Fibroblast of gingiva (primary cell): ENCODE data around the gene PAK6.

Experiments used
- DNase-seq: peaks from one replicate; pipeline ENCODE4 v3.0.0-alpha.2; 2011; ENCODE audit warnings: low read depth

The PAK6 gene

DNA sequence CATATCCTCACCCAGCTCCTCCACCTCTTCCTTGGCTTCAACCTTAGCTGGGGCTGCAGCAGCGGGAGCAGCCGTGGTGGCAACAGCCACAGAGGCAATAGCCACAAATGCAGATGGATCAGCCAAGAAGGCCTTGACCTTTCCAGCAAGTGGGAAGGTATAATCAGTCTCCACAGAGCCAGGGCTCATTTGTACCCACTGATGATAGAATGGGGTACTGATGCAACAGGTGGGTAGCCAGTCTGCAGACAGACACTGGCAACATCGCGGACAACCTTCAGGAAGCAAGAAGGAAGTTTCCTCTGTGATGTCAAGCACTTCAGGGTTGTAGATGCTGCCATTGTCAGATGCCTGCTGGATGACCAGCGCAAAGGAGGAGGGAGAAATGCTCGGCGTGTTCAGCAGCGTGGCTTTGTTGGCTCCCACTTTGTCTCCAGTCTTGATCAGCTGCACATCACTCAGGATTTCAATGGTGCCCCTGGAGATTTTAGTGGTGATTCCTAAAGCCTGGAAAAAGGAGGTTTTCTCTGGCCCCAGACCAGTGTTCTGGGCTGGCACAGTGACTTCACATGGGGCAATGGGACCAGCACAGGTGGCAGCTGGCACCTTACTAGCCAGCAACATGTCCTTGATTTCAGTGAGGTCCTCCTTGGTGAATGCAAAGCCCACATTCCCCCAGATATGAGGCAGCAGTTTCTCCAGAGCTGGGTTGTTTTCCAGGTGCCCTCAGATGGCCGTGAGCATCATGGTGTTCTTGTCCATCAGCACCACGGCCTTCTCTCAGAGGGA, 73.7 kb downstream of the PAK6 start:
- DNase-seq: no peak

DNA sequence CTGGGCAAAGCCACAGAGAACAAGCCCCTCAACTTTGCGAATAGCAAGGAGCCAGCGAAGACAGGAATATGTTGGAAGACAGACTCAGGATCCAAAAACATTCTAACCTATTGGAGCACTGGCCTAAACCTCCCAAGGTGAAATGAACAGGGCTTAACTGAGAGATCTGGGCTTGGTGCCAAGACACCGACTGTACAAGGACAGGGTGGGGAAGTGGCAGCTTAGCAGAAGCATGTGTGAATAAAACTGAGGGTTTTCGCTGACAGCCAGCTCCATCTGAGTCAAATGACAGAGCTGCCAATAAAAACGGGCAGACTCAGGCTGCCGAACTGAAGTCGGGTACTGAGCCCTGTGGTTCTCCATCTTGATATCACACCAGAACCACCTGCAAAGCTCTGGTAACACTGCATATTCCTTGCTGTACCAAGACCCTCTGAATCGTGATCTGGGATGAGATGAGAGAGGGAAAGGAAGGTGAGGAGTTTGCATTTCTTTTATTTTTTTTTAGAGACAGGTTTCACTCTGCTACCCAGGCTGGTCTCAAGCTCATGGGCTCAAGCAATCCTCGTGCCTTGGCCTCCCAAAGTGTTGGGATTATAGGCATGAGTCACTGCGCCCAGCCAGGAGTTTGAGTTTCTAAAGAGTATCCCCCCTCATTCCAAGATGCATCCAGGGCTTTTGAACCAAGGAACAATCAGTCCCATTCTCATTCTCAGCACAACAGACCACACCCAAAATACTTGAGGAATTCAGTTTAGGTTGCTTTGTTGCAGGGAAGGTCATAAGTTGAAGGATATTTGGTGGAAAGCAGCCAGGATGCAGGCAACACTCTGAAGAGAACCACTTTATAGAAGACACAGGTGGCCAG, 74.9 kb downstream of the PAK6 start:
- no peak for DNase-seq

DNA sequence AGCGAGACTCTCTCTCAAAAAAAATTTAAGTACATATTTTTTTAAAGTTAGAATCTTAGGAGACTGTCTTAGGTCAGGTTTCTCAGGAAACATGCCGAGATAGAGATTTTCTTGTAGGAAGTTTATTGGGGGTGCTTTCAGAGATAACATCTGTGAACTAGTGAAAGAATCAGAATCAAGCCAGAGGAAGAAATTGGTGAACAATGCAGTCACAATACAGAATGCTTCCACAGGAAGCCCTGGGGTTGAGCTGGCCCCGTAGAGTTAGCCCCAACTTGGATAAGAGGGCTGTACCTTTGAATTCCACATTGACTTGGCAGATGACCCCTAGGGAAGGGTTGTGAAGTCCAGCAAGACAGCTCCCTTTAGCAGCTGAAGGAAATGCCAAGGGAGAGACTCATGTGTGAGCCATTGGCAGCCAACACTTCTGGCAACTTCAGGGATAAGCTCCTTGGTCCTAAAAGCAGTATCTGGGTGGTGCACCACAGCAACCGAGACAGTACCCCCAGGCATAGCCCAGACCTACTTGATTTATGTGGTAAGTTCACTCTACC, 75.9 kb downstream of the PAK6 start:
- DNase-seq: peak; percentile 55

- no peak for DNase-seq
Measured at GRCh38 chr15:40316931-40317330, 78.1 kb downstream of the PAK6 start.

- DNase-seq: no peak
Measured at GRCh38 chr15:40317580-40317979, 78.7 kb downstream of the PAK6 start.

DNA sequence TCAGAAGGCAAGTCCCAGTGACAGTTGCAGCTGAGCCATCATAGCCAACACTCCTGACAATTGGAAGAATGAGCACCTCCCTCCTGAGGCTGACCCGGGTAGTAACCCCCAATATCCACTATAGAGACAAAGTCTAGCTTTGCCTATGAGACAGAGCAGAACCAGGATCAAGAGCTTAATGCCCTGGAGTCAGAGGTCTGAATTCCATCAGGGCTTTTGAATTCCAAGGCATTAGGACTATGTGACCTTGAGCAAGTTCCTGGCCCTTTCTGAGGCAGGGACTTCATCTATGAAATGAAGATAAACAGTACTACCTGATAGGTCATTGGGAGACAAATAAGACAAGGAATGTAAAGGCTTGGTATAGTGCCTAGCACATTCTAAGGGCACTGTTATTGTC, 81.5 kb downstream of the PAK6 start:
- DNase-seq: no peak

- DNase-seq: peak; percentile 62
Measured at GRCh38 chr15:40320931-40321371, 82.1 kb downstream of the PAK6 start.

DNA sequence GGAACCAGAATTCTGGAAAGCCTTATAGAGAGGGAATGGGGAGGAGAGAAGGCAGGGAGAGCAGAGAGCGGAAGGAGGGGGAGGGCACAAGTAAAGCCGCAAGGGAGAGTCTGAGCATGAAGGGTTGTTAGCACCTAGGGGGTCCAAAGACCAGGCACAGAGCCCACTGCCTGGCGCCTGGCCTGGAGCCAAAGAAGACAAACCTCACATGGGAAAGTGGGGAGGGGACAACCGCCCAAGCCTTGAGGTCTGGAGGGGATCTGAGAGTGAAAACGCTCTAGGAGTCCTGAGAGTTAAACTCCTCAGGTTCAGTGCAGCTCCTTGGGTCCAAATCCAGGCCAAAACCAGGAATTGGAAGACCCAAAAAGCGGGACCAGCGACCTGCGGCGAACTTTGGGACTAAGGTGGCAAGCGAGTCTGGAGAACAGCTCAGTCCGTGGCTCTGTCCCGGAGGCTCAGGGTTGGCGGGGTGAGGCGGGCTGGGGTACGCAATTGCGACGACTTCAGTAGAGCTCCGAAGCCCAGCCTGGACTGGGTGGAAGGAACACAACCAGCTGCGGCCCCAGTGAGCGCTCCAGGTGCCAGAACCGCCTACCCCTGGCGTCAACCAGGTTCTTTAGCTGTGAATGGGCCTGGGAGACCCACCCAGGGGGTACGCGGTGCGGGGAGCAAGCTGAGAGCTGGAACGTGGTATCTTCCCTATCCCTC, 83.8 kb downstream of the PAK6 start:
- DNase-seq: no peak

DNA sequence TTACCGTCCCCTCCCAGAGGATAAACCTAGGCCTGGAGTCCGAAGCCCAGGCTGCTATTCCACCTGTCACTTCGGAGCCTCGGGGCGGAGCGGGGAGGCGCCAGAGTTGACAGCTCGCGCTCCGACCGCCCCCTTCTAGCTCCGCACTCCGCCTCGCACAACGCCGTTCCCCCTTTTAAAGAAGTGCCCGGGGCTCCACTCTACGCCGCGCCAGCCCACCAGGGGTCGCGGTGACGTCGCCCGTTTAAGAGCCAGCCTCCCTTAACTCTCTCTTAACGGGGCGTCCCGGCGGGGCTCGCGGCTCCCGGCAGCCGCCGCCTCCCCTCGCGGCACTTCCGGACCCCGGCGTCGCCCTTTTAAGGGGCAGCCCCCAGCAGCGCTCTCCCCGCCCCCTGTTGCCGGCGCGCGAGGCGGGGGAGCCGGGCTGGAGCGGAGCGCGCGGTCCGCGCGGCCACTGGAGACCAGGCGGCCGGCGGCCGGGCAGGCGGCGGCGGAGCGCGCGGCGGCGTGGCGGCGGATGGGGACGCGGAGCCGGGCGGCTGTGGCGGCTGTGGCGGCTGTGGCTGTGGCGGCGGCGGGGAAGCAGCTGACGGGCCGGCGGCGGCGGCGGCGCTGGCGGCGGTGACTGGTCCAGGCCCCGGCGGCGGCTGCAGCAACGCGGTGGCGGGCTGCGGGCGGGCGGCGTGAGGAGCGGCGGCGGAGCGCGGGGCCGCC, 84.5 kb downstream of the PAK6 start, which contains the start of gene INAFM2:
Gene INAFM2, plus strand, starts transcription at position 454 of the 714 bp plus-strand sequence. CDS start 364 bp downstream, outside the sequence.
- DNase-seq: peak; percentile 91

GRCh38 chr15:40323953-40324937, 85.4 kb downstream of the PAK6 start:
- DNase-seq: no peak

DNA sequence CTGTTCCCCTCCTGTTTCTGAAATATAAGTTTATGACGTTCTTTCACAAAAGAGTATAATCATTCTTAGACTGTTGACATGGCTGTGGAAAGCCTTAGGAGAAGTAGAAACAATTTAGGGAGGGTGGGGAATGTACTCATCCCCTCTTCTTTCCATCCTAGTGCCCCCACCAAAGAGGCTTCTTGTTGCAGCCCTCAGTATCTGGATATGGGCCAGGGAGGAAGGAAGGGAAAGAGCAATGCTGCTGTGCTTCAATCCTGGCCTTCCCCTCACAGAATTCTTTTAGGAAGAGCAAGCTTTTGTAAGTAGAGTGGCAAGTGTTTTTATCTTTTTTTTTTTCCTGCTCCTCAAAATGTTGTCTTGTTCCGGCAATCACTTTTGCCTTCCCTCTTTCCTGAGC, 86.3 kb downstream of the PAK6 start:
- no peak for DNase-seq

DNA sequence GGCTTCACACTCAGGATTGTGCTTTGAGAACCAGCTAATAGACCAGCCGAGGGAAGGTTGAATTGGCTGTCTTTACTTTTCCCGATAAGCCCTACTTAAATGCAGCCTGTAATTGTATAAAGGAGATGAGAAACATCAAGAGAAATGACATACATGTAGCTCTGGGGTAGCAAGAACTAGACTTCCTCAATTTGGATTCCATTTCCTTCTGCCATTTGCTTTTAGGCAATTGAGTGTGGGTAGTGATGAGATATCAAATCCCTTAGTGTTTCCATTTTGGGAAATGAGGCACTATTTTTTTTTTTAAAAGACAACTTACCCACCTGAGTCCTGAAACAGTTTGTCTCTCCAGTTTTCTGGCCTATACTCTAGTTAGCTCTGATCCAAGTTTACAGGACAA, 86.8 kb downstream of the PAK6 start:
- DNase-seq: no peak
